Renal cortex interstitium (tissue), 11 donors: ENCODE results near the gene B3GALT4. TPM values are rescaled to one million over a fixed set of nuclear protein-coding genes. Genes with fewer than 3 reads are reported as not detected.
"Not testable (repeated sequence)": the region's sequence is repeated elsewhere in the genome, so short reads cannot be mapped to it uniquely, and the experiment has no call there.

ENCODE experiments used
- DNase-seq, 11 donors: peaks; one replicate each; pipeline ENCODE4 v3.0.0-alpha.2; 2013; ENCODE audit warnings: low read depth in 9 of 11, low spot score in 4 of 11; ENCODE audit errors: extremely low read depth in 1 of 11
- polyA plus RNA-seq, 3 donors: library from polyadenylated mRNA; unstranded; fragments of 120-200 nt; gene quantifications; one replicate each; pipeline ENCODE4 v1.2.1, GENCODE V29; 2013; ENCODE audit not compliant: insufficient read length in 3 of 3

The B3GALT4 gene
- polyA plus RNA-seq, 3 donors: 2.6 to 5.1 (median 4.4) TPM

DNA sequence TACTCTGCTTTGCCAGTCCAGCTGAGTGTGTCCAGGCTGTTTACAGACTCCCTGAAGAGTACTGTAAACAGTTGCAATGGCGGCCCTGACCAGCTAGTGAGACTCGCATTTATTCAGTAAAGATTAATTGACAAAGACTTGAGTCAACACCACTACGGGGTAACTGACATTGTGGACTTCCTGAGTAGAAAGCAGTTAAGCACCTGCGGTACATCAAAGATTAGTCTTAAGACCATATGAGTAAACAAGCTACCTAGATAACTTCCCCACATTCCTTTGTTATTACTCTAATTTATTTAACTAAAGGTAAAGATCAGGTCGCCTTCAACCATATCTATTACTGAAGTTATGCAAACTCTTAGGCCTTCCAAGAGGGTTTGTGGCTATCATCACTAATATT, 17.9 kb upstream of the B3GALT4 start:
- no peak for DNase-seq

DNA sequence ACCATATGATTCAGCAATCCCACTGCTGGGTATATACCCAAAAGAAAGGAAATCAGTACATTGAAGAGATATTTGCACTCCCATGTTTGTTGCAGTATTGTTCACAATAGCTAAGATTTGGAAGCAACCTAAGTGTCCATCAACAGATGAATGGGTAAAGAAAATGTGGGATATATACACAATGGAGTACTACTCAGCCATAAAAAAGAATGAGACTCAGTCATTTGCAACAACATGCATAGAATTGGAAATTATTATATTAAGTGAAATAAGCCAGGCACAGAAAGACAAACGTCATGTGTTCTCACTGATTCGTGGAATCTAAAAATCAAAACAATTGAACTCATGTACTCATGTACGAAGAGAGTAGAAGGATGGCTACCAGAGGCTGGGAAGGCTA, 14.4 kb upstream of the B3GALT4 start:
- DNase-seq: not testable (repeated sequence)

DNA sequence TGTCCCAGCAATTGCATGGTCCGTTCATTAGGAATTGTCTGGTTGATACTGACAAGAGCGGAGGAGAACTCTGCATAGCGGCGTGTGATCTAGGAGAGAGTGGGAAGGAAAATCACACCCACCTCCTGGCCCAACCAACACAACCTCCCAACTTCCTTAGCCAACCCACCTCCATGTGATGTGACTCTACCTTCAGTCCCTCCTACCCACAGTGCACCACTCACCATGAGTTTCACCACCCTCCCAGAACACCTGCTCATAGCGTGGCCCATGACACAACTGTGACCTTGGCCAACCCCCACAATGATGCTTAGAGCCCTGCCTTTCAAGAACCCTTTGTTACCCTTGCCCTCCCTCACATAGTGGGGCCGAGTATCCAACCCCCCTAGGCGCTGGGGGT, 12.9 kb upstream of the B3GALT4 start:
- DNase-seq: no peak

DNA sequence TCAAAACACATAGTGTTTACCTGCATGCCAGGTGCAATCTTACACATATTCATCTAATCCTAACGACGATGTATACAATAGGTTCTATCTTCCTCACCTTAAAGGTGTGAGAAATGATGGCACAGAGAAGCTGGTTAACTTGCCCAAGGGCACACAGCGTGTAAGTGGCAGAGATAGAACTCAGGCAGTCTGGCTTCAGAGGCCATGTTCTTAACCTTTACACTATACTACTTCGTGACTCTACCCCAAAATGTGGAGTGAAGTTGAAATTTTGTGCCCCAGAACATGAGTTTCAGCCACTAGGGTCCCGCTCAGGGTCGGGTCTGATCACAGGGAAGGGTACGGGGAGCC, 5.8 kb upstream of the B3GALT4 start:
- DNase-seq: no peak

DNA sequence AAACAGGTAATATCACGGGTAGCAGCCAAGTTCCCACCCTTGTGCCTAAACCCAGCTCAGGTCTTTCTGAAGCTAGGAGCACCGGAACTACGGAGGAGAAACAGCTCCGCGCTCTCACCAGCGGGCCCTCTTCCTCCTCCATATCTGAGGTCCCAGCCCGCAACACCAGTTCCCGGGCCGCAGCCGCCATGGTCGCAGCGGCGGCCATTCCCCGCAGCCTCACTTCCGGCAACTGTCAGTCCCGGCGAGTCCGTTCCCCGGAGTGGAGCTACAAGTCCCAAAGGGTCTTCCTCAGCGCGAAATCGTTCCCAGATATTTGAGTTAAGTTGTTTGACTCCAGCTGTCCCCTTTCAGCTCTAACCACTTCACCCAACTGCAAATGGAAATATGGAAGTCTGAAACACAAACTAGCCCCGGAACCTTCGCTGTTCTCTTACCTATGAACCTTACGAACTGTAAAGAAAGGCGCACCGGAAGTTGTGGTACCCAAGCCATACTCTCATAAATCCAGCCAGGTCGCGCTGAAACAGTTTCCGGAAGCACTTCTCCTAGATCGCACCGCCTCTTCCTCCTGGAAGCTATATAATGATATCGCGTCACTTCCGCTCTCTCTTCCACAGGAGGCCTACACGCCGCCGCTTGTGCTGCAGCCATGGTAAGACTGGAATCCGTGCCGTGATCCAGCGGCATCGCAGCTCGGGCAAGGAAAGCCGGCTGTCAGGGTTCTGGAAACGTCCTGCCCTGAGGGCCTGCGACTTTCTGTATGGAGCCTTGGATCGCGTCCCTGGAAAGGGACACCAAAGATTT, 5.3 kb upstream of the B3GALT4 start, which contains the start of the genes RPS18 and VPS52:
Gene RPS18 (plus strand): TSS at position 608 of the 807 bp plus-strand sequence. CDS start 45 bp downstream, at position 653.
Gene VPS52 (minus strand): TSS at position 409 of the 807 bp plus-strand sequence. CDS start 201 bp downstream, at position 208.
- peak; percentile 95 to 99 (median 99) for DNase-seq

GRCh38 chr6:33272275-33273128, 4.4 kb upstream of the B3GALT4 start:
- DNase-seq: no peak

- DNase-seq: no peak
Measured at GRCh38 chr6:33273129-33273923, 3.6 kb upstream of the B3GALT4 start.

- no peak for DNase-seq
Measured at GRCh38 chr6:33273924-33274902, 2.7 kb upstream of the B3GALT4 start.

GRCh38 chr6:33275795-33276580, 935 bp upstream of the B3GALT4 start:
- not testable (repeated sequence) for DNase-seq

- DNase-seq: no peak
Measured at GRCh38 chr6:33276581-33276863, 401 bp upstream of the B3GALT4 start.

GRCh38 chr6:33277663-33278391, 904 bp downstream of the B3GALT4 start:
- no peak for DNase-seq

- no peak for DNase-seq
Measured at GRCh38 chr6:33278392-33278741, 1.4 kb downstream of the B3GALT4 start.

DNA sequence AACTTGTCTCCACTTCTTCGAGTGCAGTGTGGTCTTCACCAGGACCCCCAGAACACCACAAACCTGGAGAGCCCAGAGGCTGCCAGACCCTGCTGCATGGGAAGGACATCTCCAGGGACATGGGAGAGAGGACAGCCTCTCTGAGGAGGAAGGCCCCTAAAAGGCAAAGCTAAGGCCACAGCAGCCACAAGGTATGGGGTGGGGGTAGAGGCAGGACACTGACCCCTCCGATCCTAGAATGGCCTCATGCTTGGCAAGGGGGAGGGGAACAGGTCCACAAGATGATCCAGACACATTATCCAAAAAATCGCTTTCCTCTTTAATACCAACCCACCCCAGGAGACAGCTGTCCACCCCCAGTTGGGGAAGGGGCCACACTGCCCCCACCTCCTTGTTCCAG, 1.9 kb downstream of the B3GALT4 start:
- DNase-seq: no peak

GRCh38 chr6:33279257-33279695, 2.4 kb downstream of the B3GALT4 start:
- no peak for DNase-seq

GRCh38 chr6:33279971-33280511, 3.1 kb downstream of the B3GALT4 start:
- DNase-seq: peak in 1 of 11 donors; percentile 28

GRCh38 chr6:33280539-33280938, 3.6 kb downstream of the B3GALT4 start:
- DNase-seq: no peak

DNA sequence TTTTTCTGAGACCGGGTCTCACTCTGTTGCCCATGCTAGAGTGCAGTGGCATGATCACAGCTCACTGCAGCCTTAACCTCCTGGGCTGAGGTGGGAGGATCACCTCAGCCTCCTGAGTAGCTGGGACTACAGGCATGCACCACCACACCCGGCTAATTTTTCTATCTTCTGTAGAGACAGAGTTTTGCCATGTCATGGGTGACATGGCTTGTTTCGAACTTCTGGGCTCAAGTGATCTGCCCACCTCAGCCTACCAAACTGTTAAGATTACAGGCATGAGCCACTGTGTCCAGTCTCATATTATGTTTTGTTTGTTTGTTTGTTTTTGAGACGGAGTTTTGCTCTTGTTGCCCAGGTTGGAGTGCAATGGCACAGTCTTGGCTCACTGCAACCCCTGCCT, 8.3 kb downstream of the B3GALT4 start:
- not testable (repeated sequence) for DNase-seq
